Smooth muscle cell of the brain vasculature (primary cell): ENCODE data around the gene IVD.

Experiments used
- DNase-seq: peaks from one replicate; pipeline ENCODE4 v3.0.0-alpha.2; 2012; ENCODE audit warnings: low read depth, low spot score

Gene IVD

GRCh38 chr15:40377606-40378005 is 28.0 kb upstream of the IVD start:
- DNase-seq, result no peak

- no peak for DNase-seq
These were observed 26.2 kb upstream of the IVD start for GRCh38 chr15:40379374-40379773.

GRCh38 chr15:40379853-40380252 is 25.7 kb upstream of the IVD start:
- peak; percentile 45 for DNase-seq

DNA sequence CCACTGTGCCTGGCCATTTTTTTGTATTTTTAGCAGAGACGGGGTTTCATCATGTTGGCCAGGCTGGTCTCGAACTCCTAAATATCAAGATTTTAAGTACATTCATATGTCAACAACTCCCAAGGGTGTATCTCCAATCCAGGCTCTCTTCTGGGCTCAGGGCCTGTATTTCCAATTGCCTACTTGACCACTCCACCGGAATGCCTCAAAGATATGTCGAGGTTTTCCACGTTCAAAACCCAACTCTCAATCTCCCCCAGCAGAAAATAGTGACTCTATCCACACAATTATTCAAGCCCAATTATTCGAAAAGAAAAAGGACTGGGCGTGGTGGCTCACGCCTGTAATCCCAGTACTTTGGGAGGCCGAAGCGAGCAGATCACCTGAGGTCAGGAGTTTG is 25.0 kb upstream of the IVD start:
- no peak for DNase-seq

GRCh38 chr15:40381818-40382529 is 23.6 kb upstream of the IVD start:
- DNase-seq, result no peak

GRCh38 chr15:40382580-40383456 is 22.8 kb upstream of the IVD start, which contains the start of gene KNSTRN:
Gene KNSTRN (plus strand): TSS chr15:40382721. CDS start chr15:40382836, 115 bp downstream.
- peak; percentile 82 for DNase-seq

DNA sequence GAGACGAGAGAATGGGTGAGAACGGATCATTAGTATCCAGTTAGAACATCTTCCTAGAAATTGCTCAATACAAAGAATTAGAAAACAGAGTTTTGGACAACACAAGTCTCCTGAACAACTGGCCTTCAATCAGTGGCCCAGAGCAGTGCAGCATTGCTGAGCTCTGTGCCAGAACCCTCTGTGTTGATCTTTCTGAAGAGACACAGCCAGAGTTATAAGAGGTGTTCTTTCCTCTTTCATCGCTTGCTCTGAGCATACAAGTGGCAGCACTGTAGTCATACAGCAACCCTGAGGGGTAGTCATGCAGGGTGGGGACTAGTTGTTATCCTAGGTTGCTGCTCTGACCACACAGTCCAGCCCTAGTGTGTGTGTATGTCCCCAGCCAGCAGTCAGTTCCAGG is 19.1 kb upstream of the IVD start:
- no peak for DNase-seq

- DNase-seq, result no peak
These were observed 16.4 kb upstream of the IVD start for GRCh38 chr15:40388941-40389823.

DNA sequence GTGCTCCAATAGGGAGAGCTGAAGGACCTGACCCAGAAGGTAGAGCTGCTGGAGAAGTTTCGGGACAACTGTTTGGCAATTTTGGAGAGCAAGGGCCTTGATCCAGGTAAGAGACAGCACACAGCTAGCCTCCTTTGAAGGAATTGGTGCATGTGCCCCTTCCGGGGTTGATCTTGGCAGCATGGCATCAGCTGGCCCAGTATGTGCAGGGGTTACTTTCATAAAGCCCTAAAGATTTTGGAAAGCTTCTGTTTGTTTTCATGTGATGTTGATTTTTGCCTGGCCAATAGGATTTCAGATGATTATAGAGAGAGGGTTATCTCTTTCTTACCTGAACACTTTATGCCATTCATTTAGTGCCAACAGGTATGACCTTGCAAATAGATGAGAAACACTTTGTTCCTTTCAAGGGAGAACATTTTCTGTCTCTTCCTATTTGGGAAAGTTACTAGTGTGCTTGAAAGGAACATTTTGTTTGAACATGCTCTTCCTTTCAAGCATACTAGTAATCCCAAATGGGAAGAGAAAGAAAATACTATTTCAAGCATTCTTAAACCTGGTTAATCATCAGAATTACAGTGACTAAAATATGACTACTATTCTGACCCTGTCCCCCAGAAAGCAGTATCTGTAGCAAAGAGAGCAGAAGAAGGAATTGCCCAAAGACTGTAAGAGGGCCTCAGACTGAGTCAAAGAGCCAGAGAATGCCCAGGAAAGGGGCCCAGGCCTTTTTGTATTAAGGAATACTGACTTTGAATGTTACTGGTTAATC is 15.6 kb upstream of the IVD start:
- DNase-seq, result no peak

DNA sequence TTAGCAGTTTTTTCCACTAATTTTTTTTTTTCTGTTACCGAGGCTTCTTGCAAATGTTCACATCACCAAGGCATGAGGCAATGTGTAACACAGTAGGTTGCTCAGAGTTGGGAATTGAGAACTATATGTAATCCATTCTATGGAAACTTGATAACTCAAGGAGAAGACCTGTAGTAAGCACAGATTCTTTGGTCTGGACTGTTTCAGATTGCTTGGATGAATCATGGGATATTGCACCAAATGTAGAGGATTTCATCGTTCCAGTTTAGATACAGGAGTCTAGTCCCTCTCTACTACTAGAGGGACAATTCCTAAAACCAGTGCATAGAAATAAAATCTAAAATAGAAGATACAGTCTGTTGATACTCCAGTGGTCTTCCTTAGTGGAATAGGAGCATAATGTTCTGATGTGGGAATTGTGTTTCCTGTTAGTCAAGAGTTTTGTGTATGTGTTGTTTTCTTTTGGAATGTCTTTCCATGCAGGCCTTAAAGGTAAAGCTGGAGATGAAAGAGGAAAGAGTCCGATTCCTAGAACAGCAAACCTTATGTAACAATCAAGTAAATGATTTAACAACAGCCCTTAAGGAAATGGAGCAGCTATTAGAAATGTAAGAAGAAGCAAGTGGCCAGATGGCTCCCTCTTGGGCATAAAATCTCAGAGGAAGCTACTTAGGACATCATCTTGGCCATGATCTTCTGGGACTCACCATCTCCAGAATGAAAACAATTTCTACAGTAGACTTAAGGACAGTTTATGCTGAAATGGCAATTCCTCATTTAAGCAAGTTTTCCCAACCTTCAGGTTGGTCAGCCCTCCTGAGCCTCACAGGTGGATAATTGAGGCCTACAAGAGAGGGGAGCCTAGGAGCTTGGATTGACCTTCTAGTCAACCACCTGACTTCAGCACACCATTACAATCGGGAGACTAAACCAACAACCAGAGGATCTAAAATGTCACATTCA is 12.3 kb upstream of the IVD start:
- no peak for DNase-seq

DNA sequence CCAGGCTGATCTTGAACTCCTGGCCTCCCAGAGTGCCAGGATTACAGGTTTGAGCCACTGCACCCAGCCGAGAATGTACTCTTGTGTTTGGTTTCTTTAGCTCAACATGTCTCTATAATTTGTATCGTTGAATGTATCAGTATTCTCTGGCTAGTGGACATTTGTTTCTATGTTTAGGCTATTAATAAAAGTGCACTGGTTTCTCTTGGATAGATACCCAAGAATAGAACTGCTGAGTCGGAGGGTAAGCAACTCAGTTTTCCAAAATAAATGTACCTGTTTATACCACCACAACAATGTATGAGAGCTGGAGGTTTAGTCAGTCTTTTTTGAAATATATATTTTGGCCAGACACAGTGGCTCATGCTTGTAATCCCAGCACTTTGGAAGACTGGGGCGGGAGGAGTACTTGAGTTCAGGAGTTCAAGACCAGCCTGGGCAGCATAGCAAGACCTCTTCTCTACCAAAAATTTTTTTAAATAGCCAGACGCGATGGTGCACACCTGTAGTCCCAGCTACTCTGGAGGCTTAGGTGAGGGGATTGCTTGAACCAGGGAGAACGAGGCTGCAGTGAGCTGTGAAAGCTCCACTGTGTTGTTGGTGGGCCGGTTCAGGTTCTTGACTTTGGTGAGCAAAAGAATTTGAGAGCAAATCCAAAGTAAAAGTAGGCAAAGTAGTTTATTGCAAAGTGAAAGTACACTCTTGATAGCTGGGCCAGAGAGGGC is 7.7 kb upstream of the IVD start:
- DNase-seq, result no peak

GRCh38 chr15:40398413-40398873 is 7.2 kb upstream of the IVD start:
- no peak for DNase-seq

DNA sequence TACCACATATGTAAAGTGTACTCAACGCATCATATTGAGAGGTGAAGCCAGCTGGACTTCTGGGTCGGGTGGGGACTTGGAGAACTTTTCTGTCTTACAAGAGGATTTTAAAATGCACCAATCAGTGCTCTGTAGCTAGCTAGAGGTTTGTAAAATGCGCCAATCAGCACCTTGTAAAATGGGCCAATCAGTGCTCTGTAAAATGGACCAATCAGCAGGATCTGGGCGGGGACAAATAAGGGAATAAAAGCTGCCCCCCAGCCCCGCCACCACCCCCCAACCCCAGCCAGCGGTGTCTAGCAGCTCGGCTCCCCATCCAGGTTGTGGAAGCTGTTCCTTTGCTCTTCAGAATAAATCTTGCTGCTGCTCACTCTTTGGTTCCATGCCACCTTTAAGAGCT is 6.2 kb upstream of the IVD start:
- no peak for DNase-seq

DNA sequence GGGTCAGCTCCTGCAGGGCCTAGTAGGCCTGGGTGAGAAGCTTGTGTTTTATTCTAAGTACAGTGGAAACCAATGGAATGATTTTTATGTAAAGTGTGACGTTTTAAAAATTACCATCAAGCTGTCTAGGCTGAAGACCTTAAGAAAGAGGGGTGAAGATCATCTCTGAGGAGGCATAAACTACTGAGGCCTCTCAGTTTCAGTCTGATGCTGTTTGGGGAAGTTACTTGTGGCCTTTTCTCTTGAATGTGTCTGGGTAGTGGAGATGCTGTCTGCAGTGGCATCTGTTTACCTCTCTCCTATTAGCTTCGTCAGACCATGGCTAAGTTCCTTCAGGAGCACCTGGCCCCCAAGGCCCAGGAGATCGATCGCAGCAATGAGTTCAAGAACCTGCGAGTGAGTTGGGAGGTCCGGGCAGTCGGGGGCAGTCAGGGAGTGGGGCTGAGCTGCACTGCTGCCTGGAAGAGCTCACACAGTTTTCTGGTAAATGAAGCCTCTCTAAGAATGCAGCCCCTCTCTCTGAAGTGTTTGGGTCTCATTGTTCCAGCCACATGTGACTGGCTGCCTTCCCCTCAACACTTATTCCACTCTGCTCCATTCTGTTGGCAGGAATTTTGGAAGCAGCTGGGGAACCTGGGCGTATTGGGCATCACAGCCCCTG is 1.9 kb downstream of the IVD start:
- DNase-seq, result no peak

DNA sequence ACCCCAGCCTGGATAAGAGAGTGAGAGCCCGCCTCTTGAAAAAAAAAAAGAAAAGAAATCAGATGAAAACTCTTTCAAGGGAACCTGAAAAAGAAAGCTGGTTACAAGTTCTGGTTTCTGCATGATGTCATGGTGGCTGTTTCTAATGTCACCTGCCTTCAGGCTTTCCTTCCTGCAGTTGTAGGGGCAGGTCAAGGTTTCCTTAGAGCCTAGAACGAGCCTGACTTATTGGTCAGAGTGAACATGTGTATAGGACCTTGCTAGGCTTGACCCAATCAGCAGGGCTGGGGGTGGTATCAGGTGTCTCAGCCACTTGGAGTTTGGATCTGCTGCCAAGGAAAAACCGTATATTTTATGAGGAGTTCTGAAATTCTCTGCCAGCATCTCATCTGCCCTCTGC is 3.8 kb downstream of the IVD start:
- no peak for DNase-seq

- no peak for DNase-seq
These were observed 4.9 kb downstream of the IVD start for GRCh38 chr15:40410476-40410875.

DNA sequence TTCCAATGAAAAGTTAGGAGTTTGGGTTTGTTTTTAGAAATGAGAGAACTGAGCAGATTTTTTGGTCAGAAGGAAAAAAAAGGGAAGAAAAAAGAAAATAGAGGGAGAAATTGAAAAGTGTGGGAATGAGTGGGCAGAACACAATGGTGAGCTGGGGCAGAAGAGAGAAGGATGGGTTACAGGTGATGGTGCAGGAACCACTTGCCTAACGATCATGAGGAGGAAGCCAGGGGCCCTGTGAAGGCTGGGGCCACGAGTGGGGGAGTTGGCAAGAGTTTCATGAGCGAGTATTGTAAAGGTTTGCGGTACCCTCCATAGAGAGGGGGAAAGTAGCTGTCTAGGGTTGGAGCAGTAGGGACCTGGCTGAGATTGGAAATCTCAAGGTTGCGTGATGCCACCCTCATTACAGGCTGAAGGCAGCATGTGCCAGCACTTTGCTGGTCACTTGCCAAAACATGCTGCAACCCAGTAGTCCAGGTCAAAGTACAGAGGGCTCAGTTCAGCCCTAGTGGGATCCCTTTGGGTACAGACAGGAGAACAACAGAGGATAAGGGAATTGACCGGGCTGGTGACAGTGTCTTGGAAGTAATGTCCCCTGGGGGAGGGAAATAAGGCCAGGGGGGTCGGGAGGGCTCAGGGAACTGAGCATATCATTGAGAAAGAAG is 6.6 kb downstream of the IVD start:
- no peak for DNase-seq

GRCh38 chr15:40413036-40413435 is 7.4 kb downstream of the IVD start:
- no peak for DNase-seq
